ENCODE results near the gene CHM. TPM values are rescaled to one million over a fixed set of nuclear protein-coding genes. Genes with fewer than 3 reads are reported as not detected.
"Not testable (repeated sequence)": the region's sequence is repeated elsewhere in the genome, so short reads cannot be mapped to it uniquely, and the experiment has no call there.

Gene CHM
- total RNA-seq, 1 experiment from 2014 or later, result 27.4 TPM

- intact Hi-C loops (cut with micrococcal nuclease; ENCODE audit: unreplicated experiment), result no loop called here
- H3K4me1 ChIP-seq (ENCODE audit: insufficient read depth, low read length, poor library complexity, severe bottlenecking), result peaks cover 10% of the 10 kb centered on the region
- DNase-seq (ENCODE audit: low spot score), result peak; percentile 47
- H3K9me3 ChIP-seq (ENCODE audit: low read depth, low read length, poor library complexity, severe bottlenecking), result no peaks in the 10 kb centered on the region
- no peaks in the 10 kb centered on the region for H3K27me3 ChIP-seq (replicated peaks; ENCODE audit: insufficient read depth, low read depth, low read length, poor library complexity)
- no peaks in the 10 kb centered on the region for H3K36me3 ChIP-seq (ENCODE audit: insufficient read depth, low read length, poor library complexity, severe bottlenecking)
- H3K4me3 ChIP-seq (ENCODE audit: low read depth, low read length, poor library complexity, severe bottlenecking), result no peak overlapping the region
- no peak overlapping the region for H3K27ac ChIP-seq (ENCODE audit: low read depth, low read length, poor library complexity, severe bottlenecking)
- CTCF ChIA-PET, result no interaction called here
- POLR2A ChIA-PET (ENCODE audit: low non-redundant PET), result no interaction called here
- no TSS peak for BruUV-seq (replicated peaks)
- no peak for TF ChIP-seq EZH2 (IDR thresholded peaks at IDR 0.05; ENCODE audit: borderline replicate concordance, low read depth, low read length, poor library complexity, severe bottlenecking)
Observed at GRCh38 chrX:86016139-86016538, 31.2 kb downstream of the CHM start.

- H3K4me1 ChIP-seq (ENCODE audit: insufficient read depth, low read length, poor library complexity, severe bottlenecking); BruUV-seq (replicated peaks); H3K27me3 ChIP-seq (replicated peaks; ENCODE audit: insufficient read depth, low read depth, low read length, poor library complexity); CTCF ChIA-PET; POLR2A ChIA-PET (ENCODE audit: low non-redundant PET); H3K9me3 ChIP-seq (ENCODE audit: low read depth, low read length, poor library complexity, severe bottlenecking); H3K4me3 ChIP-seq (ENCODE audit: low read depth, low read length, poor library complexity, severe bottlenecking); intact Hi-C loops (cut with micrococcal nuclease; ENCODE audit: unreplicated experiment); H3K36me3 ChIP-seq (ENCODE audit: insufficient read depth, low read length, poor library complexity, severe bottlenecking); DNase-seq (ENCODE audit: low spot score); H3K27ac ChIP-seq (ENCODE audit: low read depth, low read length, poor library complexity, severe bottlenecking): not testable (repeated sequence)
Observed at GRCh38 chrX:86014959-86015358, 32.4 kb downstream of the CHM start.

- ChIA-PET POLR2A (ENCODE audit: low non-redundant PET) (no interaction called here), CTCF (no interaction called here)
- Histone ChIP-seq H3K27me3 (replicated peaks; ENCODE audit: insufficient read depth, low read depth, low read length, poor library complexity) (no peaks in the 10 kb centered on the region), H3K9me3 (ENCODE audit: low read depth, low read length, poor library complexity, severe bottlenecking) (no peaks in the 10 kb centered on the region), H3K4me3 (ENCODE audit: low read depth, low read length, poor library complexity, severe bottlenecking) (no peak overlapping the region), H3K4me1 (ENCODE audit: insufficient read depth, low read length, poor library complexity, severe bottlenecking) (peaks cover 10% of the 10 kb centered on the region), H3K36me3 (ENCODE audit: insufficient read depth, low read length, poor library complexity, severe bottlenecking) (no peaks in the 10 kb centered on the region), H3K27ac (ENCODE audit: low read depth, low read length, poor library complexity, severe bottlenecking) (no peak overlapping the region)
- no TSS peak for BruUV-seq (replicated peaks)
- TF ChIP-seq CTCF (conservative IDR thresholded peaks at IDR 0.05; ENCODE audit: low read depth, low read length) (no peak), EZH2 (IDR thresholded peaks at IDR 0.05; ENCODE audit: borderline replicate concordance, low read depth, low read length, poor library complexity, severe bottlenecking) (no peak)
- intact Hi-C loops (cut with micrococcal nuclease; ENCODE audit: unreplicated experiment), result no loop called here
- DNase-seq (ENCODE audit: low spot score), result no peak
Observed at GRCh38 chrX:86014421-86014820, 32.9 kb downstream of the CHM start.

- no peaks in the 10 kb centered on the region for H3K27me3 ChIP-seq (replicated peaks; ENCODE audit: insufficient read depth, low read depth, low read length, poor library complexity)
- no peak for DNase-seq (ENCODE audit: low spot score)
- TF ChIP-seq CTCF (conservative IDR thresholded peaks at IDR 0.05; ENCODE audit: low read depth, low read length) (no peak), EZH2 (IDR thresholded peaks at IDR 0.05; ENCODE audit: borderline replicate concordance, low read depth, low read length, poor library complexity, severe bottlenecking) (no peak)
- no TSS peak for BruUV-seq (replicated peaks)
- no peak overlapping the region for H3K4me3 ChIP-seq (ENCODE audit: low read depth, low read length, poor library complexity, severe bottlenecking)
- intact Hi-C loops (cut with micrococcal nuclease; ENCODE audit: unreplicated experiment), result no loop called here
- no peaks in the 10 kb centered on the region for H3K9me3 ChIP-seq (ENCODE audit: low read depth, low read length, poor library complexity, severe bottlenecking)
- no peaks in the 10 kb centered on the region for H3K36me3 ChIP-seq (ENCODE audit: insufficient read depth, low read length, poor library complexity, severe bottlenecking)
- no peak overlapping the region for H3K27ac ChIP-seq (ENCODE audit: low read depth, low read length, poor library complexity, severe bottlenecking)
- CTCF ChIA-PET, result no interaction called here
- POLR2A ChIA-PET (ENCODE audit: low non-redundant PET), result no interaction called here
- H3K4me1 ChIP-seq (ENCODE audit: insufficient read depth, low read length, poor library complexity, severe bottlenecking), result peaks cover 10% of the 10 kb centered on the region
Observed at GRCh38 chrX:86013792-86014191, 33.6 kb downstream of the CHM start.

Data from A673 (cell line).